ENCODE measurements around the gene ANKS1B.

GRCh38 chr12:99311373-99311772 is 673.4 kb downstream of the ANKS1B start:
- no peak for TF ChIP-seq ESRRA (CRISPR knock-in tag; IDR thresholded peaks at IDR 0.05; ENCODE audit: borderline replicate concordance)
- TF ChIP-seq ZBTB21 (CRISPR knock-in tag; IDR thresholded peaks at IDR 0.05; ENCODE audit: borderline replicate concordance) = no peak
- no peak for TF ChIP-seq JUN (CRISPR knock-in tag; IDR thresholded peaks at IDR 0.05)
- no peak for TF ChIP-seq E2F4 (CRISPR knock-in tag; IDR thresholded peaks at IDR 0.05; ENCODE audit: borderline replicate concordance, low read depth)
- no peak for TF ChIP-seq CTCF (IDR thresholded peaks at IDR 0.05)
- TF ChIP-seq ATF1 (CRISPR knock-in tag; IDR thresholded peaks at IDR 0.05) = no peak
- TF ChIP-seq SP1 (CRISPR knock-in tag; conservative IDR thresholded peaks at IDR 0.05) = no peak
- no peak for TF ChIP-seq ATF3 (CRISPR knock-in tag; conservative IDR thresholded peaks at IDR 0.05)
- no peak for TF ChIP-seq CREB1 (CRISPR knock-in tag; IDR thresholded peaks at IDR 0.05)
- no peak for TF ChIP-seq KAT7 (CRISPR knock-in tag; IDR thresholded peaks at IDR 0.05; ENCODE audit: borderline replicate concordance)
- no peak for TF ChIP-seq ATF2 (CRISPR knock-in tag; IDR thresholded peaks at IDR 0.05; ENCODE audit: borderline replicate concordance, low read depth)
- no peak for TF ChIP-seq E2F5 (CRISPR knock-in tag; IDR thresholded peaks at IDR 0.05)
